Activated T-helper 9 cell treated with anti-CD3 and anti-CD28 coated beads, Interleukin-2, amount 50 U/mL, for 16 hours (primary cell): ENCODE data around the gene ACAT1.
"Not testable (repeated sequence)": the region's sequence is repeated elsewhere in the genome, so short reads cannot be mapped to it uniquely, and the experiment has no call there.

Source experiments
- DNase-seq: peaks from one replicate; pipeline ENCODE4 v3.0.0-alpha.2; 2020; ENCODE audit warnings: low read depth

ACAT1 gene

DNA sequence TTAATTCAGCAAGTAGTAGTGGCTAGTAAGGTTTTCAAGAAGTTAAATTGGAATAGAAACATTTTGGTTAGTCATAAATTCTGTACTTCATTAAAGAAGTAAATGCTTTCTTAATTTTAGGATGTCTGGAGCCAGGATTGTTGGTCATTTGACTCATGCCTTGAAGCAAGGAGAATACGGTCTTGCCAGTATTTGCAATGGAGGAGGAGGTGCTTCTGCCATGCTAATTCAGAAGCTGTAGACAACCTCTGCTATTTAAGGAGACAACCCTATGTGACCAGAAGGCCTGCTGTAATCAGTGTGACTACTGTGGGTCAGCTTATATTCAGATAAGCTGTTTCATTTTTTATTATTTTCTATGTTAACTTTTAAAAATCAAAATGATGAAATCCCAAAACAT lies 25.8 kb downstream of the ACAT1 start:
- DNase-seq = no peak

DNA sequence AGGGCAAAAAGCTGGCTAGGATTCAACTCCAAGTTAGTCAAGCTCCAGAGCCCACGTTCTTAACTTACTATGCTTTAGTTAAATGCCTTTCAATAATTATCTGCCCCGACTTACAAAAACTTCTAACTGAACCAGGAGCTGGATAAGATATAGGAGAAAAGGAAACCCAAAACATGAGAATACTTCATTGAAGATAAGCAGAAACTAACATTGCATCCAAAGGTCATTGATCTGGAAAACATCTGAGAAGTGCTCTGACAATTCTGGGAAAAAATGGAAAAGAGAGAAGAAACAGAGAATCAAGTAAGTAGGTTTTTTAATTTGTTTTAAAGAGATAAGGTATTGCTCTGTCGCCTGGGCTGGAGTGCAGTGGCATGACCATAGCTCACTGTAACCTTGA lies 27.2 kb downstream of the ACAT1 start:
- no peak for DNase-seq

DNA sequence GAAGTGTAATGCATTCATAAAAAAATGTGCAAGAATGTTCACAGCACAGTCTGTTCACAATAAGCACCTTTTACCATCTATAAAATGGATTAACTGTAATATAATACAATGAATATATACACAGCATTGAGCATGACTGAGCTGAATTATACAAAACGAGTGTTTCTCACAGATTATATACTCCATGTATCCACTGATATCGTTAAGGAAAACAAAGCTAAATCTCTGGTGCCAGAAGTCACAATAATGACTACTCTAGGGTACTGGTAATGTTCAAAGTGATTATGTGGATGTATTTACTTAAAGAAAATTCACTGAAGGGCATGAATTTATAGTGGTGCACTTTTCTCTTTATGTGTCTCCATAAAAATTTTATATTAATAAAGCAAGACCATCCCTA lies 33.2 kb downstream of the ACAT1 start:
- DNase-seq = no peak

DNA sequence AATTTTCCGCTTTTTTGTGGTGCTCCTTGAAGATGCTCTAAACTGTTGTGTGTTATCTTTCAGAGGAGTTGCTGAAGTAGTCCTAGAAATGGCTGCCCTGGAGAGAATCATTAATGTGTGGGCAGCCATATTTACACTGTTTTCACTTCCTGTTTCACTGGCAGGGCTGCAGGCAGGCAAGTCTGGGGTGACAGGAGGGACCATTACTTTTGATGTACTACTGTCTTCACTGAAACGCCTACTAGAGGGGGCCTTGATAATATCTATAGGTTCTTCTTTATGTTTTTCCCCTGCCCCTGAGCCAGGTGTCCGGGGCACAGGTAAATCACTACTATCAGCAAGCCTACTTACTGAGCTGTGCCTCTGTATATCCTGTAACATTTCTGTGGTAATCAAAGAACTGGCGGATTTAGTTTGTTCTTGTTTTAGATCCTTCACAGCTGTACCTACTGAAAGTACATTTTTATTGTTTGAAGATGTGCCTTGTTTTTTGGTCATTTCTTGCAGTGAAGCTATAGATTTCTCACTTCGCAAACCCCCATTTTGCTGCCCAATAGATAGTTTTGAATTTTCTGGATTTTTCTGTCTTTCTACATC lies 39.7 kb downstream of the ACAT1 start:
- no peak for DNase-seq

DNA sequence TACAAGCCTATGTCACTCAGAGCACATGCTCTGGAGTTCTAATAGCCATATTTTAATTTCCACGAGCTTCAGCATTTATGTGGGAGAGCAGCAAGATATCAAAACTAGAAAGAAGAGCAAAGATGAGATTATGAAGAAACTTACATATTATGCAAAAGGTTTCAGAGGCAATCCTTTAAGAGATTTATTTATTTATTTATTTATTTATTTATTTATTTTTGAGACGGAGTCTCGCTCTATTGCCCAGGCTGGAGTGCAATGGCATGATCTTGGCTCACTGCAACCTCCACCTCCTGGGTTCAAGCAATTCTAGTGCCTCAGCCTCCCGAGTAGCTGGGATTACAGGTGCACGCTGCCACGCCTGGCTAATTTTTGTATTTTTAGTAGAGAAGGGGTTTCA lies 41.5 kb downstream of the ACAT1 start:
- not testable (repeated sequence) for DNase-seq

DNA sequence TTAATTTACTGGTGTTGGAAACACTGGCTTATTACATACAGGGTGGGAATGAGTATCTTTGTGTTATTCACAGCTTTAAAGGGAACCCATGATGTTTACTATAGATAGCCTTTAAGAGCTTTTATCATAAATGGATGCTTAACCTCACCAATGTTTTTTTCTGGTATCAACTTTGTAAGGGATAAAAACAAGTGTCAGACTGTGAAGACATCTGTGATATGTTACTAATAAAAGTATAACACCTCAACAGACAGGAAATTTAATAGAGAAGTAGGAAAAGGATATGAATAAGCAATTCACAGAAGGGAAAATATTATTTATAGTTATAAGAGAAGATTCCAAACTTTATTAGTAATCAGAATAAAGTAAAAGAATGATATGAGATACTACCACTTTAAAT lies 46.3 kb downstream of the ACAT1 start:
- DNase-seq = no peak

DNA sequence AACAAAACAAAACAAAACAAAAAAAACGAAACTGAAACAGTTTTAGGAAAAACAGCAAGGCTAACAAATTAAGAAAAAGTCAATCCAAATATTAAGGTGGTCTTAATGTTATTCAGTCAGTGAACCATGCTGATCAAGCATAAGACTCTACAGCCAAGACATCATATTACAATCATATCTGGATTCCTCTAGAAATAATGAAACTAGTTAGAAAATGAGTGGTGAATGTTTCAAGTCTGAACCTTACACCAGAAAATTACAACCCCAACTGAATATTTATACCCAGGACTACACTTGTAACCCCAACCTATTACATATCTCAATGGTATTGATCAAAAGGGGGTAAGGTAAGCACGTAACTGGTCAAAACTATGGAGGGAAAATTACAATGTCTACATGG lies 48.8 kb downstream of the ACAT1 start:
- no peak for DNase-seq

DNA sequence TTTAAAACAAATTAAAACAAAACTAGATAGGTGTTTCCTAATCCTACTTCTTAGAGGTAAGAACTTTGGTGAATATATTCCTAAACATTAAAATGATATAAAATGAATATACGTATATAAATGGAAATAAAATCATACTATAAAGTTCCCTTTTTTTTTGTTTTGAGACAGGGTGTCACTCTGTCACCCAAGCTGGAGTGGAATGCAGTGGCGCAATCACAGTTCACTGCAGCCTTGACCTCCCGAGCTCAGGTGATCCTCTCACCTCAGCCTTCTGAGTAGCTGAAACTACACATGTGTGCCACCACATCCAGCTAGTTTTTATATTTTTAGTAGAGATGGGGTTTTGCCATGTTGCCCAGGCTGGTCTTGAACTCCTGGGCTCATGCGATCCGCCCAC lies 56.2 kb downstream of the ACAT1 start:
- DNase-seq = no peak

DNA sequence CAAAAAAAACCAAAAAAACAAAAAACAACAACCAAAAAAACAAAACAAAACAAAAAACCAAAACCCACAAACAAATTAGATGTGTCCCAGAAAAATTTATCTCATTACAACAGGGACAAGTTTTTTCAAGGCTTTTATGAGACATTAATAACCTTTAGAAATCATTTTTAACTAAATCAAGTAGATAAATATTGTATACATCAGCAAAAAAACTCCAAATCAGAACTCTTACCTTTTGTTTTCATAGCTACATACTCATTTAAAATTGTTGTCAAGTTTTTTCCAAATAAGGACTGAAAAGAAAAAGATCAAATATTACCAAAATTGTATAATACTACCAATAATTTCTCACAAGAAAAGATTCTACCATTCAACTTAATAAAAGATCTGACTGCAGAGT lies 72.4 kb downstream of the ACAT1 start:
- DNase-seq = no peak

DNA sequence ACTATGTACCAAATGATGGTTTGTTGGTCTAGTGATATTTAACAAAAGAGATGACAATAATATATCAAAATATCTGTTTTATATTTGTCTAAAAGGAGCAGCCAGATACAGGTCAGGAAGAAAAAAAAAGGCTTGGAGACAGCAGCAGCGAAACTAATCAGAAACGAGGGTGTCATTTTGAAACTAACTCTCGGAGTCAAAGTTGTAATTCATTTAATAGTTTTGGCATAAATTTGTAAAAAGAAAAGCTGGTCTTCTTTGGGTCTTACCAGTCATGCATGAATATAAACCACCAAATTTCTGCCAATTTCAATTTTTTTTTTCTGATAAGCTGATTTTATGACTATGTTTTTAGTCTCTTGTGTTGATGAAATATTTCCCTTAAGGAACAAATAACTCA lies 75.5 kb downstream of the ACAT1 start:
- DNase-seq = no peak
